GM21526 (cell line): ENCODE measurements around the gene HARS1.
"Not testable (repeated sequence)": the region's sequence is repeated elsewhere in the genome, so short reads cannot be mapped to it uniquely, and the experiment has no call there.

ENCODE experiments used
- ATAC-seq: cut with Tn5 transposase; IDR thresholded peaks from one replicate; pipeline ENCODE4 v1.9.1; 2021; ENCODE audit warnings: moderate library complexity; ENCODE audit not compliant: unreplicated experiment, low FRiP score

Gene HARS1

GRCh38 chr5:140635291-140636257, 55.6 kb downstream of the HARS1 start:
- ATAC-seq: no peak

GRCh38 chr5:140634103-140634502, 57.1 kb downstream of the HARS1 start:
- no peak for ATAC-seq

DNA sequence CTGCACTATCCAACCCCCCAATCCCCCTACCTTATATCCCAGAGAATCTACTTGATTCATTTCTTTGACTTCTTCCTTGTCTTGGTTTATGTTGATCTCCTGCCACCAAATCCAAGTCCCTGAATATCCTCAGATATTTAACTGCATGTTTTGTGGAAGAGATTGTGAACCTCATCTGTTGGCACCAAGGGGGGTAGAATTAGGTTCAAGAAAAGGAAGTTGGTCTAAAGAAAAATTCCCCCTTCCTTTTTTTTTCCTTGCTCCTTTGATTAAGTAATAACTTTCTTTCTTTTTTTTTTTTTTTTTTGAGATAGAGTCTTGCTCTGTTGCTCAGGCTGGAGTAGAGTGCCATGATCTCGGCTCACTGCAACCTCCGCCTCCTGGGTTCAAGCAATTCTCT, 57.7 kb downstream of the HARS1 start:
- ATAC-seq: no peak

- no peak for ATAC-seq
Measured at GRCh38 chr5:140633021-140633471, 58.1 kb downstream of the HARS1 start, which contains the start of gene CD14. CD14 (minus strand) TSS chr5:140633175; CDS start chr5:140633071, 104 bp downstream.

GRCh38 chr5:140632366-140633020, 58.7 kb downstream of the HARS1 start:
- peak; percentile 55 for ATAC-seq

GRCh38 chr5:140631831-140632365, 59.3 kb downstream of the HARS1 start:
- peak; percentile 46 for ATAC-seq

- ATAC-seq: no peak
Measured at GRCh38 chr5:140631036-140631417, 60.1 kb downstream of the HARS1 start.

GRCh38 chr5:140630292-140631035, 60.7 kb downstream of the HARS1 start:
- ATAC-seq: no peak

GRCh38 chr5:140628711-140629110, 62.5 kb downstream of the HARS1 start:
- ATAC-seq: no peak

DNA sequence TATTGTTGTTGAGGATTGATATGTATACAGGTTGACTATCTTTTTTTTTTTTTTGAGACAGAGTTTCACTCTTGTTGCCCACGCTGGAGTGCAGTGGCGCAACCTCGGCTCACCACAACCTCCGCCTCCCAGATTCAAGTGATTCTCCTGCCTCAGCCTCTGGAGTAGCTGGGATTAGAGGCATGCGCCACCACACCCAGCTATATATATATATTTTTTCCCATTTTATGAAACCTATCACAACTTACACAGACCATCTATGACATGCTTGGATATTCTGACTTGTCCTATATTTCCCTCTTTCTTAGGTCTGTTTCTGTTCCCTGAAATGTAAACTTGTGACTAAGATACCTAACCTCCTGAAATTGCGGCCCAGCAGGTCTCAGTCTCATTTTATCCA, 63.2 kb downstream of the HARS1 start:
- no peak for ATAC-seq

- not testable (repeated sequence) for ATAC-seq
Measured at GRCh38 chr5:140624886-140625285, 66.3 kb downstream of the HARS1 start.
